ENCODE measurements around the gene FGFR2. TPM values are rescaled to one million over a fixed set of nuclear protein-coding genes. Genes with fewer than 3 reads are reported as not detected.

The FGFR2 gene
- total RNA-seq, 1 donor from 2014 or later = 15.3 TPM

- no peak for DNase-seq (ENCODE audit: low spot score)
- Mint-ChIP-seq H3K4me1 (ENCODE audit: unreplicated experiment) (peaks cover 6% of the 10 kb centered on the region), H3K9me3 (ENCODE audit: unreplicated experiment) (no peaks in the 10 kb centered on the region), H3K36me3 (ENCODE audit: low read depth, unreplicated experiment) (peaks cover 12% of the 10 kb centered on the region), H3K4me3 (ENCODE audit: unreplicated experiment) (no peak overlapping the region), H3K27me3 (ENCODE audit: unreplicated experiment) (peaks cover 2% of the 10 kb centered on the region), H3K27ac (ENCODE audit: unreplicated experiment) (no peak overlapping the region)
- no peak for TF ChIP-seq CTCF (IDR thresholded peaks at IDR 0.05; ENCODE audit: unreplicated experiment)
Measured at GRCh38 chr10:121481180-121481579, 117.1 kb downstream of the FGFR2 start.

GRCh38 chr10:121478556-121478955, 119.7 kb downstream of the FGFR2 start:
- DNase-seq (ENCODE audit: low spot score) = no peak
- H3K27me3 Mint-ChIP-seq (ENCODE audit: unreplicated experiment) = no peaks in the 10 kb centered on the region
- TF ChIP-seq CTCF (IDR thresholded peaks at IDR 0.05; ENCODE audit: unreplicated experiment) = no peak
- no peaks in the 10 kb centered on the region for H3K4me1 Mint-ChIP-seq (ENCODE audit: unreplicated experiment)
- no peak overlapping the region for H3K4me3 Mint-ChIP-seq (ENCODE audit: unreplicated experiment)
- no peaks in the 10 kb centered on the region for H3K9me3 Mint-ChIP-seq (ENCODE audit: unreplicated experiment)
- H3K27ac Mint-ChIP-seq (ENCODE audit: unreplicated experiment) = no peak overlapping the region
- no peaks in the 10 kb centered on the region for H3K36me3 Mint-ChIP-seq (ENCODE audit: low read depth, unreplicated experiment)

DNA sequence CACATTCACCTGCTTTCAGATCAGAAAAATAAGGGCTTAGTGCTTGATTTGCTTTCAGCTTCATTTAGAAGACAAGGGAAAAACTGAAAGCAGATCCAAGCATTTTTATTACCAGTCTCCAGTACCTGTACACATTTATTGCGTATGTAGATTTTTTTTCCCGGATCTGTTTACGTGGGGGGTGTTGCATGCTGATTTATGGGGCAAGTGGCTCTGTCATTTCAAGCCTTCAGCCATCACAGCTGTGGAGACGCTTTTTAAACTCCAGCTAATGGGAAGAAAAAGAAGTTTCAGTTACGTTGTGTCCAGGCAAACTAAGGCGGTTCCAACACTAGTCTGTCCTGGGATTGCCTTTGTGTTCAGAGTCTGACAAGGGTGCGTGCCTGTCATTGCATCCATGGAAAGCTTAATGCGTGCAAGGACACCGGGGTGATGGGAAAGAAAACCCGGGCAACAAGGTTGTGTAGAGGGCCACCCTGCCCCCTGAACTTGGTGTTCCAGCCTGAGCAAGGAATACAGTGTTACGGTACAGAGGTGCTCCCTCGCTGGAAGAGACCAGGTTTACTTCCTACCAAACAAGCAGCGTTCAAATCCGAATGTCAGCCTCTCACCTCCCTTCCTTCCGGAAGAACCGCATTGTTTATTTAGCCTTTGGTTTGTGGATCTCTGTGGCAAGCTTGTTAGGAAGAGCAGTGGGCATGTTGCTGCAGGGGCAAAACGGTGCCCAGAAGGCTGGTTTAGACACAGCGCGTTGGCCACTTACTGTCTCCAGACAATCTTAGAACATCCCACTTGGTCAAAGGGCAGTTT, 128.2 kb downstream of the FGFR2 start:
- no peak for DNase-seq (ENCODE audit: low spot score)
- Mint-ChIP-seq H3K4me1 (ENCODE audit: unreplicated experiment) (no peaks in the 10 kb centered on the region), H3K9me3 (ENCODE audit: unreplicated experiment) (no peaks in the 10 kb centered on the region), H3K27me3 (ENCODE audit: unreplicated experiment) (peaks cover 2% of the 10 kb centered on the region), H3K4me3 (ENCODE audit: unreplicated experiment) (no peak overlapping the region), H3K36me3 (ENCODE audit: low read depth, unreplicated experiment) (no peaks in the 10 kb centered on the region), H3K27ac (ENCODE audit: unreplicated experiment) (no peak overlapping the region)
- TF ChIP-seq CTCF (IDR thresholded peaks at IDR 0.05; ENCODE audit: unreplicated experiment) = no peak

GRCh38 chr10:121468726-121469125, 129.5 kb downstream of the FGFR2 start:
- Mint-ChIP-seq H3K27ac (ENCODE audit: unreplicated experiment) (no peak overlapping the region), H3K36me3 (ENCODE audit: low read depth, unreplicated experiment) (no peaks in the 10 kb centered on the region), H3K4me3 (ENCODE audit: unreplicated experiment) (no peak overlapping the region), H3K27me3 (ENCODE audit: unreplicated experiment) (peaks cover 2% of the 10 kb centered on the region), H3K9me3 (ENCODE audit: unreplicated experiment) (no peaks in the 10 kb centered on the region), H3K4me1 (ENCODE audit: unreplicated experiment) (no peaks in the 10 kb centered on the region)
- TF ChIP-seq CTCF (IDR thresholded peaks at IDR 0.05; ENCODE audit: unreplicated experiment) = no peak
- DNase-seq (ENCODE audit: low spot score) = no peak

GRCh38 chr10:121466424-121466823, 131.8 kb downstream of the FGFR2 start:
- Mint-ChIP-seq H3K4me3 (ENCODE audit: unreplicated experiment) (no peak overlapping the region), H3K27me3 (ENCODE audit: unreplicated experiment) (peaks cover 2% of the 10 kb centered on the region), H3K36me3 (ENCODE audit: low read depth, unreplicated experiment) (no peaks in the 10 kb centered on the region), H3K27ac (ENCODE audit: unreplicated experiment) (no peak overlapping the region), H3K9me3 (ENCODE audit: unreplicated experiment) (no peaks in the 10 kb centered on the region), H3K4me1 (ENCODE audit: unreplicated experiment) (no peaks in the 10 kb centered on the region)
- TF ChIP-seq CTCF (IDR thresholded peaks at IDR 0.05; ENCODE audit: unreplicated experiment) = no peak
- DNase-seq (ENCODE audit: low spot score) = no peak
